NCI-H2171 treated with DMSO at 0.1 percent for 48 hours (cell line): ENCODE measurements around the gene PKD2.
"Not testable (repeated sequence)": the region's sequence is repeated elsewhere in the genome, so short reads cannot be mapped to it uniquely, and the experiment has no call there.

Experiments
- DNase-seq: peaks from one replicate; lab custom pipeline; 2025; lab: John Stamatoyannopoulos, UW

PKD2 gene

DNA sequence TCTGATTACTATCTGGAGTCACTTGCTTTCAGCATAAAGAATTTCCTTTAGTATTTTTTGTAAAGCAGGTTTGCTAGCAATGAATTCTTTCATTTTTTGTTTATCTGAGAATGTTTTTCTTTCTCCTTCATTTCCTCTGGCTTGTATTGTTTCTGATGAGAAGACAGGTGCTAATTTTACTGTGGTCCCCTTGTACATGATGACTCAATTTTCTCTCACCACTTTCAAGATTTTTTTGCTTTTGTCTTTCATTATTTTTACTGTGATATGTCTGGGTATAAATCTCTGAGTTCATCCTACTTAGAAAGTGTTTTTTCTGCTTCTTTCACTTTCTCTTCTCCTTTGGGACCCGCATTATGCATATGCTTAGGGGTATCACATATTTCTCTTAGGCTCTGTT lies 62.6 kb downstream of the PKD2 start:
- DNase-seq = no peak

DNA sequence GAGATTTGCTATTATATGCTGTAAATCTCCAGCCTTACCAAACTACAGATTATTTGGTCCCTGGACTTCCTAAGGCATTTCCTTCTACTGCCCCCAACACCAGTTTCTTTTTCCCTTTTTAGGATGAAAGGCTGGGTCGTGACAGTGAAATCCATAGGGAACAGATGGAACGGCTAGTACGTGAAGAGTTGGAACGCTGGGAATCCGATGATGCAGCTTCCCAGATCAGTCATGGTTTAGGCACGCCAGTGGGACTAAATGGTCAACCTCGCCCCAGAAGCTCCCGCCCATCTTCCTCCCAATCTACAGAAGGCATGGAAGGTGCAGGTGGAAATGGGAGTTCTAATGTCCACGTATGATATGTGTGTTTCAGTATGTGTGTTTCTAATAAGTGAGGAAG lies 67.9 kb downstream of the PKD2 start:
- DNase-seq = no peak

DNA sequence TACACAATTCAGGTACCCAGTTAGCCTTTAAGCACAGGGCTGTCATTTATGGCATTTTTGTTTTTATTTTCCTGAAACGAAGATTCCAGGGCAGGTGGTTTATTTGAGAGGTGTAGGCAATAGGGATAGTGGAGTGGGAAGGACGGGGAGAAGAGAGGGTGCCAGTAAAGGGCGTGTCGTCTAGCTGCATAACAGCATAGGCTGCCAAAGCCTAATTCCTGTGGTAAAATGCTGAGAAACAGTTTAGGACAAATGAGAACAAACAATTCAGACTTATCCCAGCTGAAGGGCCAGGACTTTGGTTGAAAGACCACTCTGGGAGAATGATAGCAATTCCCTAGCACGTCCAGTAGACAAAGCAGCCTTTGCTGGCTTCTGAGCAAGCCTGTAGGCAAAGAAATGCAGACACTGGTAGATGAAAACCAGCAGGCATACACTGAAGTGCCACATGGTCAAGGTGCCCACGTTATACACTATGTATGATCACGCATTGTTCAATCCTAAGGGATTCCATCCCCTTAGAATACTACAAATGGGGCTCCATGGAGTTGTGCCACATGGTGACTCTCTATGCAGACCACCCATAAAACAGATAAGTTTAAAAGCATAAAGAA lies 70.6 kb downstream of the PKD2 start:
- no peak for DNase-seq

DNA sequence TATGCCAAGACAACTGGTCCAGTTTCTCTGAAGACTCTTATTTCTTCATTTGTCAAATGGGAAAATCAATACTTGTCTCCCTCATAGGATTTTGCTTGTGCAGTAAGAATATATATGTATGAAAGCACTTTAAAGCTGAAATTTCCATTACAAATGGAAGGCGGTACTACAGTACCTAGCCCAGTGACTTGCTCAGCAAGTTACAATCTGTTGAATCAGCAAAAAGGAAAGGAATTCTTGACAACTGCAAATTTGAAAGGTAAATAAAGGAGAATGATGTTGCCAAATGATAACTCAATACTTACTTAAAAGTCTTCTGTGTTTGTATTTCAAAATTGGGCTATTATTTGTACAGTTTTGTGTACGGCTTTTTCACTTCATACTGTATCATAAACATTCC lies 71.1 kb downstream of the PKD2 start:
- no peak for DNase-seq

DNA sequence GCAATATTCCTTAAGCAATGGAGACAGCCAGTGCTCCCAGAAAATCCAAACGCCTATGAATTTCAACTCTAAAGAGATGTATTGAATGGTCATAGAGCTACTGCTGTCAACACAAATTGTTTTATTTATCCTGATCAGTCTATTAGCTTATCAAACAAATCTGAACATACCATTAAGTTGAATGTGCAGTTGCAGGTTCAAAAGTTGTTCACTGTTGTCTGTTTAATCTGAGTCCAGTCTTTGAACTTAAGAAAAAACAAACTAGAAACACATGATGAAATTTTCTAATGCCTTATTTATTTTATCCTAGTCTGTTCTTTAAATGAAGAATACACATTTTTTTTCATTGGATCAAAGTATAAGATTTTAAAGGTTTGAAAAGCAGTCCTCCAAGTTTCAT lies 73.2 kb downstream of the PKD2 start:
- DNase-seq = no peak

DNA sequence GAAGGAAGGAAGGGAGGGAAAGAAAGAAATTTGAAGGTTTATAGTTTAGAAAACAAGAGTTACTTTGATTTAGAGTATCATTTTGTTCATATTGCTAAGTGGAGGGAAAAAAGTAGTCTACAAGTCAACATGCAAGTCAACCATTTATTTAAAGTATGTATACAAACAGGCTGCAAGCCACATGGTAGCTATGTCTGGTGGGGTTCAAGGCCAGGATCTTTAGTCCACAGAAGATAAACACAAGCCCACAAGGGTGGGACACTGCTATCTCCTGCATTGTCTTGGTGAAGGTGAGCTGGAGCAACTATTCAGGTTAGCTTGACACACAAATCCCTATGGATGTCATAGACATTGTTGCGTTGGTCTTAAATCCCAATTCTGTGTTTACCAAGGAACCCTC lies 79.6 kb downstream of the PKD2 start:
- no peak for DNase-seq

DNA sequence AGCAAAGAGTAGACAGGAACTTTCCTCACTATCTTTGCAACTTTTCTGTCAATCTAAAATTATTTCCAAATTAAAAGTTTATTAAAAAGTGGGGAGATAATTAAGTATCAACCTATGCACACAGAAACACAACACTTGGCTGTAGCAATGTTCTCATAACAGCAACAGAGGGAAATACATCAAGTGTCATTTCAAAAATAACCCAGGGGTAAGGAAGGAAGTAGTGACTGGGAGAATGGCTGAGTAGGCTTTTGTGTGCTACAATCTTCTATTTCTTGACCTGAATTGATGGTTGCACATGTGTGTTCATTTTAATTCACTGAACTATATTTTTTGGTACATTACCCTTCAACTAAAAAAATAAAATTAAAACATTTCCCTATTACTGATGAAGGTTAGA lies 83.5 kb downstream of the PKD2 start:
- no peak for DNase-seq

DNA sequence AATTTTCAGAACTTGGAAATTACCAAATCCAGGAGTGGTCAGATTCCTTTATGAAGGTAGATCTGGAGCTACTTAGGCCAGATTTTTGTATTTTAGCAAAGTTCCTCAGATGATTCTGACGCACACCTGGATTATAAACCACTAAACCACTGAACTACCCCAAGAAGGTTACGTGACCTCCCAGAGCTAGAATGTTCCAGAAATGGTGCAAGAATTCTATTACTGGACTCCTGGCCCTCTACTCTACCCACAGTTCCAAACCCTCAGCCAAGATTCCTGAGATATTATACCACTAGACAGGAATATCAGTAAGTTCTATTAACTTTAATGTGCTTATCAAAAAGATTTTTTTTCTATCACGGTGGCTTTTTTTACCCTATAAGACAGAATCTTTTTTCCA lies 83.9 kb downstream of the PKD2 start:
- DNase-seq = no peak

DNA sequence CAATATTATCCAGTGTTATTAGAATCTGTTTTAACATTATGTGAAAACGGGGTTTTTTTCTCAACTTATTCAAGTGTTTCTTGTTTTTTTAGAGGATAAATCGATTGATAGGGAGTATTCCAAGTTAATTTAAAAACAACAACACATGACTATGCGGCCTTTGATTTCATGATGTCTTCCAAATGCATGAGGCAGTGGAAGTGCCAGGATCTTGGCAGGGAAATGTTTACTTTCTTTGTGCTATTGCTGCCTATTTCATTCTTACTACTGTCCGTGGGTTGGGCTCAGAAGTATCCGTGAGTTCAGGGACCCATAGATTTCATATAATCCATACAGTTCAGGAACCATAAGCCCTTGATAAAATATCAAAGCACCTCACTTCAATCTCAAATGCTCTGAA lies 86.4 kb downstream of the PKD2 start:
- DNase-seq = no peak

DNA sequence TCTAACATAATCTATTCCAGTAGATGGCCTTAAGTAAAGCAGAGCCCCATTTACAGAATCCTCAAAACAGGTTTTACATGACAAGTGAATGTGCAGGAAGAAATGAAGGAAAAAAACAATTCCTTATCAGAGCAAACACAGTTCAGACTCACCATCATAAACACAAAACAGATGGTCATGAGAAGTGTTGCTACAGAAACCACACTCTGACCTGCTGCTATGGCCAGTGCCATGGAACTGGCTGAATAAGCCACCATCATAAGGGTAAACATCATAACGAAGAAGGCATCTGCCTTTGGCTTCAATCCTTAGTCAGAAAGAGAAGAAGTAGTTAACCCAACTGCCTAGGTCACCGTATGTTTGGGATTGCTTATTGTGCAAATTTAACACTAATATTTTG lies 89.9 kb downstream of the PKD2 start:
- no peak for DNase-seq

DNA sequence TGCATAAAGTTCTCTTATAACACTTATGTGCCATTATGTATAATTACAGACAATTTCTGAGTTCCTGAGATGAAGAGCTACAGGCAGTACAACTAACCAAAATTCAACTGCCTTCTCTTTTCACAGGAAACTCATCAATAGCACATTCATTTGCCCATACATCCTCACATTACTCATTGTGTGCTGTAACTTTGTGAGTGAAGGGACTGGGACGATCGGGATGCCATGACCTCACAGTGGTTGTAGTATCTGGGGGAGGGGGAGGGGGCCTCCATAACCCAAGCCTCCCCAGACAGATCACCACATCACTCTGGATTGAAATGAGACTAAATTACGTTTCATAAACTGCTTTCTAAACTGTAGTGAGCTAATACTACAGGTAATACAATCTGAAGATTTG lies 90.3 kb downstream of the PKD2 start:
- DNase-seq = no peak

DNA sequence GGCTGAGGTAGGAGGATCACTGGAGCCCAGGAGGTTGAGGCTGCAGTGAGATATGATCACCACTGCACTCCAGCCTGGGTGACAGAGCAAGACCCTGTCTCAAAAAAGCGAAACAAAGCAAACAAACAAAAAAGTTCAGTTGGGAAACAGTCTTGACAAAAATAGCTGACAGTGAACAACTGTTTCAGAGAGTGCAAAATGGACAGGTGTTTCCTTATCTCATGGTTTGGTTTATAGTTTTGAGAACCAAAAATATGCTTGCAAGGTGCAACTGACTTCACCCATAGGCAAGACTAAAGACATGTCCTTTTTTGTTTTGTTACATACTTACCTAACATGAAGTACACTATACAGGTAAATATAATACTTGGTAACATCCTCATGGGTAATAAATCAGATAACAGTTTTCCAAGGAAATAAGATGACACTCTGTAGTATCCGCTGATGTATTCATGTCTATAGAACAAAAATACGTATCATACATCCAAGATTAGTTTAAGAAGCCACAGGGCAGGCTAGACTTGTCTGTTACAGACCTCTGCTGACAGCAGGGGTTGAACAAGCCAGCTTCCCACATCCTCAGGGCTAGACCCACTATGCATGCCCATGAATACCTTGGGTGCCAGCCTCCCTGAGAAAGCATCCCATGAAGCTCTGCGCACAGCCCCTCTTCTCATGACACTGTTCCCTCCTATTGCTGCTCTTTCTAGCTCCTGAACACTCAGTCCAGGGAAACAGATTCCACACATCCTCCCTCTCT lies 91.7 kb downstream of the PKD2 start:
- DNase-seq = no peak

DNA sequence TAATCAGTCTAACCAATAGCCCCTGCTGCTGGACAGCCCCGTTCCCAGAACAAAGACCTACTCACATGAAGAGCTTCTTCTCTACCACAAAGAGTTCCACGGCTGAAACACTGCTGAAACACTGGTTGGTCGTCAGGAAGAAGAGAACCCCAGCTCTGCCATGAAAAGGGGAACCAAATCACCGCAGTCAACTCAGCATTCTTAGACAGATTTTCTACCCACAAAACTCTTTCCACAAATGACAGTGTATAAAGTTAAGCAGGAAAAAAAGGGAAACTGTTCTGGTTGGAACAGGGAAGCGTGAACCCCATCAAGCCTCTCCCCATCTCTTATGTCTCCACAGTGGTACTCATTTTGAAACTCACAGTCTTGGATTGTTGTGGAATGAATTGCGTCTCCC lies 93.7 kb downstream of the PKD2 start:
- DNase-seq = no peak

DNA sequence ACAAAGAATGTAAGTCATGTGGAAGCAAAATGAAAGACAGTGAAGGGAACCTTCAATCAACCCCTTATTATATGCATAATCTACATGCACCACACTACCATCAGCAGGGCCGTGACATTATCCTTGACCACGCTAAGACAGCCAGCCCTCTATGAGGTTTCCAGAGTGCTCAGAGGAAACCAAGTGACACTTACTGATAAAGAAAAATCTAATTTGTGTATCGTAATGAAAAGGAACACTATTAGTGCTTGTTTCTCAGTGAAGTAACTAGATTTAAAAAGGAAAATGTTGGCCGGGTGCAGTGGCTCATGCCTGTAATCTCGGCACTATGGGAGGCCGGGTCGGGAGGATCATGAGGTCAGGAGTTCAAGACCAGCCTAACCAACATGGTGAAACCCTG lies 94.6 kb downstream of the PKD2 start:
- no peak for DNase-seq

DNA sequence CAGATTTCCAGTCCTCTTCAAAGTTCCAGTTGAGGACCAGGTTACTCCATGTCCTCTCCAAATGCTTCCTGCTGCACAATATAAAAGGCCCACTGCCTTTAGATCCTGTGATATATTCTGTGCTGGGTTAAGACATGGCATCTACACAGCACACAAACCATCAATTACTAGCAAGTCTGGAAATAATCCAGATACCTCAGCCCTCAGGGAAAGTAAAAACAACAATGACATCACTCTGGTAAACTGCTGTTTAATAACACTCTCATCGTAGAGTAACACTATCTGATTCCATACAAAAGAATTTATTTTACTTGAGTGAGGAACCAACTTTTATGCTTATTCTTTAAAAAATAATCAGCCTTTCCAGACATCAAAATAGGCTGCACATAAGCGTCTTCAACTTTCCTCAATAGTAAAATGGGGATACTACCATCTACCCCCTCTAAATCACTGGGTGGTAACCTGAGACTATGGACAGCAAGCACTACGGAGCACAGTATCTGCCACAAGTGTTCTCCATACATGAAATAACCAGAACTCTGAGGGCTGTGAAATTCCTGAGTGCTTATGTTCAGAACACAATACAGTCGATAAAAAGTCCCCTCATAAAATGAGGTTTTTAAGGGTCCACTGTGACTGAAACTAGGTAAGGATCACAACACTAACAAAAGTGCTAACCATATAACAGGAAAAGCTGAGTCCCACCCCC lies 97.6 kb downstream of the PKD2 start:
- no peak for DNase-seq

DNA sequence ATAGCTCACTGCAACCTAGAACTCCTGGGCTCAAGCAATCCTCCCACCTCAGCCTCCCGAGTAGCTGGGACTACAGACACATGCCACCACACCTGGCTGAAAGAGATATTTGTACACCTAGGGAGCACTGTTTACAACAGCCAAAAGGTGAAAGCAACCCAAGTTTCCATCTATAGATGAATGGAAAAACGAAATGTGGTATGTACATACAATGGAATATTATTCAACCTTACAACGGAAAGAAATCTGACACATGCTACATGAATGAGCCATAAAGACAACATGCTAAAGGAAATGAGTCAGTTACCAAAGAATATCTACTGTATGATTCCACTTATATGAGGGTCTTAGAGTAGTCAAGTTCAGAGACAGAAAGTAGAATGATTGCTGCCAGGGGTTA lies 98.8 kb downstream of the PKD2 start:
- DNase-seq = no peak

DNA sequence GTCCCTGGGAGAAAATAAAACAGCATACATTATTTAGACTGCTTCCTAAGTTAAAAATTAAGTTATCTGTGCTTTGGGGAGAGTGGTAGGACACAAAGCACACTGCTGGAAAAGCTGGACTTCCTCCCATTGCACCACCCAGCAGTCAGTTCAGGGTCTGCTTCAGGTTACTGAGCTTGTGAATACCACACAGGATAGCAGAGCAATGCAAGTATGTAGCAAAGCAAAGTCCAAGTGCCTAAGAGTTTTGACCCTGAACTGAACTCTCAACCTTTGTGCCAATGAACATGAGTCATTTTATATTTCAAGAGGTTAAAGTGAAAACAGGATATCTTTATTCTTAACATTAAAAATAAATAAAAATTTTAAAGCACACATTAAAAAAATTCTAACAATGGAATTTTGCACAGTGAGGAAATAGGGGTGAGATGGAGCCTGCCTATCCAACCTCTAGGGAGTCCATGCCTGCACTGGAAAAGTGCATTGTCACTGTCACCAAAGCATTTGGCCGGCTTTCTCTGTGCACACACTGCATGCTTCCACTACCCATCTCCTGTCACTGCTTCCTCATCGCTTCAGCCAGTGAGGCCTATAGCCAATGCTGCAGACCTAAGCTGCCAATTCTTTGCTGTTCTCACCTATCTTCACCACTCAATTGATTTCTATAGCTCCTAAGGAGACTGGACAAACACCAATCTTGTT lies 100.1 kb downstream of the PKD2 start:
- no peak for DNase-seq

DNA sequence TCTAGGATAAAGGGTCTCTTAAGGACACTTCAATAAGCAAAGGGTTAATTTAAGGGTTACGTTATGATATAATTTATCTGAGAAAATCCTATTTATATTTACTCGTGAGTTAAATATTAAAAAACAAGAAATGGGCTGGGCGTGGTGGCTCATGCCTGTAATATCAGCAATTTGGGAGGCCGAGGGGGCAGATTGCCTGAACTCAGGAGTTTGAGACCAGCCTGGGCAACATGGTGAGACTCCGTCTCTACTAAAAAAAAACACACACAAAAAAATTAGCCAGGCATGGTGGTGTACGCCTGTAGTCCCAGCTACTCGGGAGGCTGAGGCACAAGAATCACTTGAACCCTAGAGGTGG lies 100.7 kb downstream of the PKD2 start:
- DNase-seq = not testable (repeated sequence)

DNA sequence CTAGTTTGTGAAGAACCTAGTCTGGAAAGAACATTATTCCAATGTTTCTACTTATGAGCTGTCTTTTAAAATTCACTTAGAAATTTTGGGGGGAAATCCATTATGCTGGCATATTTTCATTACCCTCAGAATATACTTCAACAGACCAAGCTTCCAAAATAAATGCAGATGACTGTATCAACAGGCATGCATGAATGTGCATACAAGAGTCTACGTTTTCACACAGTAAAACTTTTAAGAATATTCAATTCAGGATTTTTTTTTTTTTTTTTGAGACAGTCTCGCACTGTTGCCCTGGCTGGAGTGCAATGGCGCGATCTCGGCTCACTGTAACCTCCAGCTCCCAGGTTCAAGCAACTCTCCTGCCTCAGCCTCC lies 101.3 kb downstream of the PKD2 start:
- DNase-seq = no peak

DNA sequence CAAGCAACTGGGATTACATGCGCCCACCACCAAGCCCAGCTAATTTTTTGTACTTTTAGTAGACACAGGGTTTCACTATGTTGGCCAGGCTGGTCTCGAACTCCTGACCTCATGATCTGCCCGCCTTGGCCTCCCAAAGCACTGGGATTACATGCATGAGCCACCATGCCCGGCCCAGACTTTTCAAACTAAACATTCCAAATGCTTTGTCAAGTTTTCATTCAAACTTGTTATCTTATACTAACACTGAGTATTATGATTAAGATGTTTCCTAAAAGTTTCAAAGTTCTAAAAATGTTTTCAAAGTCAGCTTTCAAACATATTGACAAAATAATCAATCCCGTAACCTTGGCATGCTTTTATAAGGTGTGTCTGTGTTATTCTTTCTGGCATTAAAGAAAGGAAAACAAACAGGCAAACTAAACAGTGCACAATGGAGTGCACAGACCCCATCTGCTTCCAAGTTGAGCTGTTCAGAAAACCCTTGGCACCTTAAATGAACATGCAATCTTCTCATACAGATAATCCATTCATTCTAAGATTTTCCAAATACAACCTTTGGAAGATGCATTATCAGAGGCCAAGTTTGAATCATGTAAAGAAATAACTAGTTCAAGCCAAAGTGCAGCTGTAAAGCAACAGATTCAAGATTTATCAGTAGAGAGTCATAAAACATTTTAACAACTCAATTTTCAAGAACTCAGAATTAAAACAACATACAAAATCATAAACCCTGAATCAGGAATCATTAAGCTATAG lies 101.9 kb downstream of the PKD2 start:
- no peak for DNase-seq

DNA sequence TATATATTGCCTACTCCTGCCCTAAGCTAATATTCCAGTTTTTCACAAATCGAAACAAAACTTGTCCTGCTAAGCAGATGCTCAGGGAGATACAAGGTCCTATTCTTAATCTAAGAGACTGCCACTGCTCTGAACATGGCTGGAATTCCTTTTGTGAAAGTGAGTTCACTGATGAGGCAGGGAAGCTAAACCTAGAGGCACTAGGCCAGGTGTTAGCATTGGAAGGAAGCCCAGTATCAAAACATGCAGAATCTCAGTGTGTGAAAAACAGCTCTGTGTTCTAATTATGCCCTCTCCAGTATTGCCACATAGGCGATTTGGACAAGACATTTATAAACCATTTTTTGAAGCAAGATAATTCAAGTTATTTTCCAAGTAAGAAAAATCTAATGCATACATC lies 103.4 kb downstream of the PKD2 start:
- peak; percentile 16 for DNase-seq

DNA sequence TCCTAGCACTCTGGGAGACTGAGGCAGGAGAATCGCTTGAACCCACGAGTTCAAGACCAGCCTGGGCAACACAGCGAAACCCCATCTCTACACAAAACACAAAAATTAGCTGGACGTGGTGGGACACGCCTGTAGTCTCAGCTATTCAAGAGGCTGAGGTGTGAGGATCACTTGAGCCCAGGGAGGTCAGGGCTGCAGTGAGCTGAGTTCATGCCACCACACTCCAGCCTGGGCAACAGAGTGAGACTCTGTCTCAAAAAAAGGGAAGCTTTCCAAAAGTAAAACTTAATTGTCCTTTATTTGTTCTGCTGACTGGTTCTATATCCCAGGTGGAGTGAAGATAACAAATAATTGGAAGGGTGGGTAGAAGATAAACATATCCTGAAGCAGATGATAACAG lies 105.4 kb downstream of the PKD2 start:
- no peak for DNase-seq
